ENCODE data around the gene RWDD1.

RWDD1 gene

GRCh38 chr6:116577486-116577885 lies 6.2 kb downstream of the RWDD1 start:
- no peak overlapping the region for H3K4me3 ChIP-seq (IDR thresholded peaks at IDR 0.05; ENCODE audit: insufficient read depth, low read depth, low read length)
- H3K79me2 ChIP-seq (ENCODE audit: insufficient read depth, low read depth) = peaks cover 21% of the 10 kb centered on the region
- H2AFZ ChIP-seq (ENCODE audit: low read depth) = no peak overlapping the region
- H3K4me1 ChIP-seq (ENCODE audit: low read depth, poor library complexity, severe bottlenecking) = peaks cover 13% of the 10 kb centered on the region
- H3K36me3 ChIP-seq (ENCODE audit: insufficient read depth) = no peaks in the 10 kb centered on the region
- H4K20me1 ChIP-seq (ENCODE audit: insufficient read depth) = 0 out of 2 replicates have a peak, but pooled peaks cover 4% of the 10 kb centered on the region
- H3K27ac ChIP-seq = no peak overlapping the region
- H3K4me2 ChIP-seq = no peak overlapping the region
- no peak overlapping the region for H3K9ac ChIP-seq
- no peaks in the 10 kb centered on the region for H3K27me3 ChIP-seq (ENCODE audit: insufficient read depth, low read depth)
- TF ChIP-seq, protein P1, sequence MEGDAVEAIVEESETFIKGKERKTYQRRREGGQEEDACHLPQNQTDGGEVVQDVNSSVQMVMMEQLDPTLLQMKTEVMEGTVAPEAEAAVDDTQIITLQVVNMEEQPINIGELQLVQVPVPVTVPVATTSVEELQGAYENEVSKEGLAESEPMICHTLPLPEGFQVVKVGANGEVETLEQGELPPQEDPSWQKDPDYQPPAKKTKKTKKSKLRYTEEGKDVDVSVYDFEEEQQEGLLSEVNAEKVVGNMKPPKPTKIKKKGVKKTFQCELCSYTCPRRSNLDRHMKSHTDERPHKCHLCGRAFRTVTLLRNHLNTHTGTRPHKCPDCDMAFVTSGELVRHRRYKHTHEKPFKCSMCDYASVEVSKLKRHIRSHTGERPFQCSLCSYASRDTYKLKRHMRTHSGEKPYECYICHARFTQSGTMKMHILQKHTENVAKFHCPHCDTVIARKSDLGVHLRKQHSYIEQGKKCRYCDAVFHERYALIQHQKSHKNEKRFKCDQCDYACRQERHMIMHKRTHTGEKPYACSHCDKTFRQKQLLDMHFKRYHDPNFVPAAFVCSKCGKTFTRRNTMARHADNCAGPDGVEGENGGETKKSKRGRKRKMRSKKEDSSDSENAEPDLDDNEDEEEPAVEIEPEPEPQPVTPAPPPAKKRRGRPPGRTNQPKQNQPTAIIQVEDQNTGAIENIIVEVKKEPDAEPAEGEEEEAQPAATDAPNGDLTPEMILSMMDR (conservative IDR thresholded peaks at IDR 0.05; ENCODE audit: low read depth, low read length) = no peak

DNA sequence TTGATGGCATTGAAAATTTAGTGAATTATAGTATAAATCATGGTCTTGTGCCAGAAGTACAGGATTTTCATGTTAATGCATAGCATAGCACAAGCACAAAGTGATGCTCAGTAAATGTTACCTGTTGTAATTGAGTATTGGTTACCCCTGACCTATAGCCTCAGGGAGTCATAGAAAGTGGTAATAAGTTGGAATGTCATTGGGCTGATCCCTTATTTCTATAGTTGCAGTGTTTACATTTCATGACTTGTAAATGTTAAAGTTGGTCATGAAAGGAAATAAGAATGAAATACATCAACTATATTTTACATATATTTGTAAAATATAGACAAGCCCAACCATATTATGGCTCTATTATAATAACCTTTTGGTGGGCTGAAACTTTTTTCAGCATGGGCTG lies 7.0 kb downstream of the RWDD1 start:
- TF ChIP-seq, protein P1 (conservative IDR thresholded peaks at IDR 0.05; ENCODE audit: low read depth, low read length) = no peak
- Histone ChIP-seq H4K20me1 (ENCODE audit: insufficient read depth) (0 out of 2 replicates have a peak, but pooled peaks cover 4% of the 10 kb centered on the region), H3K4me1 (ENCODE audit: low read depth, poor library complexity, severe bottlenecking) (peaks cover 4% of the 10 kb centered on the region), H3K4me3 (IDR thresholded peaks at IDR 0.05; ENCODE audit: insufficient read depth, low read depth, low read length) (no peak overlapping the region), H3K9ac (no peak overlapping the region), H3K27ac (no peak overlapping the region), H3K36me3 (ENCODE audit: insufficient read depth) (no peaks in the 10 kb centered on the region), H3K27me3 (ENCODE audit: insufficient read depth, low read depth) (no peaks in the 10 kb centered on the region), H3K4me2 (no peak overlapping the region), H2AFZ (ENCODE audit: low read depth) (no peak overlapping the region), H3K79me2 (ENCODE audit: insufficient read depth, low read depth) (peaks cover 13% of the 10 kb centered on the region; the same call in 1 of the 2 replicates)

DNA sequence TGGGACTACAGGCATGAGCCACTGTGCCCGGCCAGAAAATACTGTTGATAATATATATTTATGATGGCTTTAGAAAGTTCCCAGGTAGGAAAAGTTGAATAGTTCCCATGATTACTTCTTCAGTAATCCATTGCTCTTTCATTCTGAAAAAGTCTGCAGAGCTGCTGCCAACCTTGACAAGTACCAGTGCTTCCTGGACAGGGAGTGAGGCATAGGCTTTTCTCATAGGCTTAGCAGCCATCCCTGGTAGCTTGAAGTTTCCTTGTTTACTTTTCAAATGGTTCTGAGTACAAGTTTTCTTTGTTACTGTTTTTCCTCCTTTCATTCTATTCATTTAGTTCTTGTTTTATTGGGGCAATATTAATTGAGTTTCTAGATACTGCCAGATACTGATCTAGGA lies 7.8 kb downstream of the RWDD1 start:
- Histone ChIP-seq H3K36me3 (ENCODE audit: insufficient read depth) (no peaks in the 10 kb centered on the region), H3K79me2 (ENCODE audit: insufficient read depth, low read depth) (peaks cover 5% of the 10 kb centered on the region; the same call in 1 of the 2 replicates), H3K27ac (no peak overlapping the region), H3K4me2 (no peak overlapping the region), H3K27me3 (ENCODE audit: insufficient read depth, low read depth) (no peaks in the 10 kb centered on the region), H4K20me1 (ENCODE audit: insufficient read depth) (0 out of 2 replicates have a peak, but pooled peaks cover 4% of the 10 kb centered on the region), H3K9ac (no peak overlapping the region), H3K4me1 (ENCODE audit: low read depth, poor library complexity, severe bottlenecking) (no peaks in the 10 kb centered on the region), H3K4me3 (IDR thresholded peaks at IDR 0.05; ENCODE audit: insufficient read depth, low read depth, low read length) (no peak overlapping the region), H2AFZ (ENCODE audit: low read depth) (no peak overlapping the region)
- TF ChIP-seq, protein P1 (conservative IDR thresholded peaks at IDR 0.05; ENCODE audit: low read depth, low read length) = no peak

DNA sequence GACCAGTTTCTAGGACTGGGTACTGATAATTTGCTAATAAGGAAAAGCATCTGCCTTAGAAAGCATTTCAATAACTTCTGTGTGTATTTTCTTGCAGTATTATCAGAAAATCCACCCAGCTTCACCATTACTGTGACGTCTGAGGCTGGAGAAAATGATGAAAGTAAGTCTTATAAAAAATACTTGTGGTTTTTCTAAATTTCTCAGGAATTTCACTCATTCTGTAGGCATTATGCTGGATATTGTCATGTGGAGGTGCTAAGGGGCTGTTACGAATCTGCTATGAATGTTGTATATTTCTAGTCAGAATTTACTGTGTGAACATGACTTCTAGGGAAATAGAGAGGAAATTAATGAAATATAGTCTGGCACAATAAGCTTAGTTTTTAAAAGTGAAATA lies 8.9 kb downstream of the RWDD1 start:
- H3K27me3 ChIP-seq (ENCODE audit: insufficient read depth, low read depth) = no peaks in the 10 kb centered on the region
- H3K36me3 ChIP-seq (ENCODE audit: insufficient read depth) = no peaks in the 10 kb centered on the region
- H3K27ac ChIP-seq = no peak overlapping the region
- H4K20me1 ChIP-seq (ENCODE audit: insufficient read depth) = 0 out of 2 replicates have a peak, but pooled peaks cover 4% of the 10 kb centered on the region
- H3K79me2 ChIP-seq (ENCODE audit: insufficient read depth, low read depth) = peaks cover 3% of the 10 kb centered on the region; the same call in 1 of the 2 replicates
- TF ChIP-seq, protein P1 (conservative IDR thresholded peaks at IDR 0.05; ENCODE audit: low read depth, low read length) = no peak
- H3K9ac ChIP-seq = no peak overlapping the region
- H3K4me2 ChIP-seq = no peak overlapping the region
- H3K4me1 ChIP-seq (ENCODE audit: low read depth, poor library complexity, severe bottlenecking) = no peaks in the 10 kb centered on the region
- H2AFZ ChIP-seq (ENCODE audit: low read depth) = no peak overlapping the region
- no peak overlapping the region for H3K4me3 ChIP-seq (IDR thresholded peaks at IDR 0.05; ENCODE audit: insufficient read depth, low read depth, low read length)

All from KMS-11 (cell line).